Subcutaneous adipose tissue (tissue), 4 donors: ENCODE data around the gene TAF1C. TPM values are rescaled to one million over a fixed set of nuclear protein-coding genes. Genes with fewer than 3 reads are reported as not detected.

Experiments
- total RNA-seq, 4 donors: library from RNA; depleted of rRNA; stranded (reverse); fragments of >200 nt; gene quantifications; one replicate each; pipeline ENCODE4 v1.1.0, GENCODE V29; 2016
- TF ChIP-seq, protein P1 (sequence below): fragments of 450-650 bp; IDR thresholded peaks from one replicate; pipeline ENCODE4 v1.5.1; 2016; ENCODE audit warnings: low read depth, mild to moderate bottlenecking, control low read depth, antibody characterized with exemption, moderate library complexity

The TAF1C gene
- total RNA-seq, 4 donors from 2014 or later = 15.0 to 99.7 (median 36.5) TPM

DNA sequence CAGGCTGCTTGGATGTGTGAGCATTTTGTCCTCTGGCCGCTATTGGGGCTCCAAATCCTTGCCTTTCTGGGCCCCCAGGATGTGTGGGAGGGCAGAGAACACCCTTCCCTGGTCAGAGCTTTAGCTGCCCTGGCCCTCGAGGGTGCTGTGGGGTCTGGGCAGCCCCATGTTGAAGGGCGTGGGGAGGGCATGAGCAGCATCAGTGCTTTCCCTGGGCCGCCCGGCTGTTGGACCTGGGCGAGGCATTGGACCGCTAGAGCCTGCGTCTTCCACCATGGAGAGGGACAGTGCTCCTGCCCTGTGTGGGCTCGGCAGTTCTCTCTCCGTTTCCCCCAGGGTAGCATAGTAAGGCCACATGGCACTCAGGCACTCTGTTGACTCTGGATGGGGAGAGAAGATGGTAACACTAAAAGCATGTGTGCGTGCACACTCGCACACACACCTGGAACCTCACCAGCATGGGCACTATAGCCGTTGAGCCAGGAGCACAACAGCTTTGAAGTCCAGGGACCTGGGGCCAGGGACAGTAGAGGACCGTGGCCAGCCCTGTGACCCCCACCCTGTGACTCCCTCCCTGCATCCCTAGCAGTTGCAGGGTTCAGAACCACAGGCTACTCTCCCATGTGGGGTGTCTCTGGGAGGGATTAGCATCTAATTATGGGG is 10.7 kb upstream of the TAF1C start:
- TF ChIP-seq, protein P1, sequence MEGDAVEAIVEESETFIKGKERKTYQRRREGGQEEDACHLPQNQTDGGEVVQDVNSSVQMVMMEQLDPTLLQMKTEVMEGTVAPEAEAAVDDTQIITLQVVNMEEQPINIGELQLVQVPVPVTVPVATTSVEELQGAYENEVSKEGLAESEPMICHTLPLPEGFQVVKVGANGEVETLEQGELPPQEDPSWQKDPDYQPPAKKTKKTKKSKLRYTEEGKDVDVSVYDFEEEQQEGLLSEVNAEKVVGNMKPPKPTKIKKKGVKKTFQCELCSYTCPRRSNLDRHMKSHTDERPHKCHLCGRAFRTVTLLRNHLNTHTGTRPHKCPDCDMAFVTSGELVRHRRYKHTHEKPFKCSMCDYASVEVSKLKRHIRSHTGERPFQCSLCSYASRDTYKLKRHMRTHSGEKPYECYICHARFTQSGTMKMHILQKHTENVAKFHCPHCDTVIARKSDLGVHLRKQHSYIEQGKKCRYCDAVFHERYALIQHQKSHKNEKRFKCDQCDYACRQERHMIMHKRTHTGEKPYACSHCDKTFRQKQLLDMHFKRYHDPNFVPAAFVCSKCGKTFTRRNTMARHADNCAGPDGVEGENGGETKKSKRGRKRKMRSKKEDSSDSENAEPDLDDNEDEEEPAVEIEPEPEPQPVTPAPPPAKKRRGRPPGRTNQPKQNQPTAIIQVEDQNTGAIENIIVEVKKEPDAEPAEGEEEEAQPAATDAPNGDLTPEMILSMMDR = no peak

DNA sequence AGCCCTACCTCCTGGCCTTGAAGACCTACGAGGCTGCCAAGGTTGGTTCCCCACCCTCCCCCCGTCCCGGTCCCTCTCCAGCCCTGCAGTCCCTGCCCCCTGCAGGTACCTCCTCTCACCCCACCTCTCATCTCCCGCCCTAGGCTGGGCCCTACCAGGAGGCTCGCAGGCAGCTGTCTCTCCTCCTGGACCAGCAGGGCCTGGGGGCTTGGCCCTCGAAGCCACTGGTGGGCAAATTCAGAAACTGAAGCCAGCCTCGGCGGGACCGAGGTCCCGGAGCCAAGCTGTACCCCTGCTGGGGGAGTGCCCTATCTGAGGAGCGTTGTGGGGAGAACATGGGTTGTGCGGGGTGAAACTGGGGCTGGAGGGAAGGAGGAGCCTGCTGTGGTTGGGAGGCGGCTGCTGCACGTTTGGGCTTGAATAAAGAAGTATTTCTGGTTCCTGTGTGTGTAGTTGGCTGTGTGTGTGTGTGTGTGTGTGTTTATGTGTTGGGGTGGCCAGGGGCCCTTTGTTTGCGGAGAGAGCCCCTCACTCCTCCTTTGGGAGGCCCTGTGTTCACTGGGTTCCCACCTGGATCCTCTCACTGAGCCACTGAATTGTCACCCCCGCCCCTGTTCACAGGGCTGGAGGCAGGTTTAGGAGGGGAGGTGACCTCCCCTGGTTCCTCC is 10.0 kb upstream of the TAF1C start:
- TF ChIP-seq, protein P1 = no peak

DNA sequence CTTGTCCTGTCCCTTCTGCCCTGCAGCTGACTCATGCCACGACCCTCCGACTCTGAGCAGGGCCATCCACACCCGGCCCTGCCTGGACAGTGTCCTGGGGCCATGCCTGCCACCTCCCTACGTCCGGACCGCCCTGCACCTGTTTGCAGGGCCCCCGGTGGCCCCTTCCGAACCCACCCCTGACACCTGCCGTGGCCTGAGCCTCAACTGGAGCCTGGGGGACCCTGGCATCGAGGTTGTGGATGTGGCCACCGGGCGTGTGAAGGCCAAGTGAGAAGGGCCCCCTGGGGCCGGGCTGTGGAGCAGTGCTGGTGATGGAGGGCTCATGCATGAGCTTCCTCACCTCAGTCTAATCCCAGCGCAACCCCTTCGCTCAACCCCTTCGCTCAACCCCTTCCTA is 9.2 kb upstream of the TAF1C start:
- TF ChIP-seq, protein P1 = no peak

DNA sequence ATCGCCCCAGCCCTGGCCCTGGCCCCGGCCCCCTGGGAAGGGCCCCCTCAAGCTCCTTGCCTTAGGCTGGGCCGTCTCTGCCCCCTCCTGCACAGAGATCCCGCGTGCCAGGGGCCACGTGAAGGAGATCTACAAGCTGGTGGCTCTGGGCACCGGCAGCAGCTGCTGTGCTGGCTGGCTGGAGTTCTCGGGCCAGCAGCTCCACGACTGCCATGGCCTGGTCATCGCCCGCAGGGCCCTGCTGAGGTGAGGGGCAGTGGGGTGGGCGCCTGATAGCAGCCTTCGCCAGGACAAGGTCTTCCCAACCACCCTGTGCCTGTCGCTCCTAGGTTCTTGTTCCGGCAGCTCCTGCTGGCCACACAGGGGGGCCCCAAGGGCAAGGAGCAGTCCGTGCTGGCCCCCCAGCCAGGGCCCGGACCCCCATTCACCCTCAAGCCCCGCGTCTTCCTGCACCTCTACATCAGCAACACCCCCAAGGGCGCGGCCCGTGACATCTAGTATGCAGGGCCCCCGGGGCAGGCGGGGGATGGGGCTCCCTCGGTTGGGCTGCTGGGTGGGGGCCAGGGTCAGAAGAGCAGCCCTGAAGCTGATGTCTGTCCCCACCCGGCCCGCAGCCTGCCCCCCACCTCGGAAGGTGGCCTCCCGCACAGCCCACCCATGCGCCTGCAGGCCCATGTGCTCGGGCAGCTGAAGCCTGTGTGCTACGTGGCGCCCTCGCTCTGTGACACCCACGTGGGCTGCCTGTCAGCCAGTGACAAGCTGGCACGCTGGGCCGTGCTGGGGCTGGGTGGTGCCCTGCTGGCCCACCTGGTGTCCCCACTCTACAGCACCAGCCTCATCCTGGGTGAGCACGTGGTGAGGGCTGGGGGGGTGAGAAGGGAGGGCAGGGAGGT is 8.6 kb upstream of the TAF1C start:
- TF ChIP-seq, protein P1 = no peak

DNA sequence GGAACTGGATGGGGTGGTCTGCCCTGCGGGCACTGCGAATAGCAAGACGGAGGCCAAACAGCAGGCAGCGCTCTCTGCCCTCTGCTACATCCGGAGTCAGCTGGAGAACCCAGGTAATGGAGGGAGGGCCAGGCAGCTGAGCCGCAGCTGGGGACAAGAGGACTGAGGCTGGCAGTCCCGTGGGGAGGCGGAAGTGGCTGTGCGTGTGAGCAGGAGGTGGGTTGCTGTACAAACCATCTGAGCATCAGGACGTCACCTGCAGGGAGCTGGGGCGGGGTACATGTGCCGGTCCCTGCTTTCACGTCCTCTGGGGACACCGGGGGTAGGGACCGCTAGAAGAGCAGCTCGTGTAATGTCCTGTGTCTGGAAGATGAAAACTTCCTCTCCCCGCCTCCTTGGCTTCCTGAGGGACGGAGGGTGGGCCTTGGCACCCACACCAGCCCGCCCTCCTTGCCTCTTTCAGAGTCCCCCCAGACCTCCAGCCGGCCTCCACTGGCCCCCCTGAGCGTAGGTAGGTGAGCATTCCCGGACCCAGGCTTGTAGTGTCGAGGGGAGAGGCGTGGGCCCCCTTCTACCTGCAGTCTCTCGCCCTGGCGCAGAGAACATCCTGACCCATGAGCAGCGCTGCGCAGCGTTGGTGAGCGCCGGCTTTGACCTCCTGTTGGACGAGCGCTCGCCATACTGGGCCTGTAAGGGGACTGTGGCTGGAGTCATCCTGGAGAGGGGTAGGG is 7.8 kb upstream of the TAF1C start:
- TF ChIP-seq, protein P1 = no peak

DNA sequence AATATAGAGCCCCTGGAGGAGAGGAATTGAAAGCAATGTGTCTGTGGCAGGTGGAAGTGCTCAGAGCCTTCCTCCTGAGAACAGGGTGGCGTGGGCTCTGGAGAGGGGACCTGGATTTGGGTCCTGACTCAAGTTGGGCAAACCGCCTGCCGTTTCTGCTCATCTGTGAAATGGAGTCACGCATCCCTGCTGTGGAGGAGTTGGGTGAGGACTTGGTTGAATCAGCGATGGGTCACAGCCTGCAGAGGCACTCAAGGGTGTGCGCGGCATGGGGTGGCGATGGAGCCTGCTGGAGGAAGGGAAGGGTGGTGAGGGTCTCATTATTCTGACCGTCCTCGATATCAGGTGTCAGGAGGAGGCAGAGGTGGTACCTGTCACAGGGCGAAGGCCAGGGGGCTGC is 7.2 kb upstream of the TAF1C start:
- TF ChIP-seq, protein P1 = no peak
